ENCODE data around the gene PPP1R12B.
"Not testable (repeated sequence)": the region's sequence is repeated elsewhere in the genome, so short reads cannot be mapped to it uniquely, and the experiment has no call there.

Gene PPP1R12B

GRCh38 chr1:202516434-202516877 lies 168.0 kb downstream of the PPP1R12B start:
- FAIRE-seq (no peak), DNase-seq (ENCODE audit: insufficient read length, low spot score) (no peak)
- no peak for TF ChIP-seq POLR2A (IDR thresholded peaks at IDR 0.05; ENCODE audit: low read depth, low read length)

GRCh38 chr1:202517146-202517545 lies 168.6 kb downstream of the PPP1R12B start:
- not testable (repeated sequence) for DNase-seq (ENCODE audit: insufficient read length, low spot score); FAIRE-seq

GRCh38 chr1:202518180-202518579 lies 169.7 kb downstream of the PPP1R12B start:
- not testable (repeated sequence) for FAIRE-seq

GRCh38 chr1:202518905-202519304 lies 170.4 kb downstream of the PPP1R12B start:
- DNase-seq (ENCODE audit: insufficient read length, low spot score) = not testable (repeated sequence)
- FAIRE-seq = peak; percentile 72

More at GRCh38 chr1:202518180-202518579, 169.7 kb downstream of the PPP1R12B start:
- not testable (repeated sequence) for DNase-seq (ENCODE audit: insufficient read length, low spot score)

- peak; percentile 89 for FAIRE-seq
- not testable (repeated sequence) for DNase-seq (ENCODE audit: insufficient read length, low spot score)
Observed at GRCh38 chr1:202520129-202520856, 171.8 kb downstream of the PPP1R12B start.

- peak; percentile 41 for FAIRE-seq
- DNase-seq (ENCODE audit: insufficient read length, low spot score) = not testable (repeated sequence)
Observed at GRCh38 chr1:202520857-202521216, 172.3 kb downstream of the PPP1R12B start.

- DNase-seq (ENCODE audit: insufficient read length, low spot score) = not testable (repeated sequence)
- peak; percentile 78 for FAIRE-seq
Observed at GRCh38 chr1:202521484-202521883, 173.0 kb downstream of the PPP1R12B start.

- FAIRE-seq = no peak
- TF ChIP-seq POLR2A (IDR thresholded peaks at IDR 0.05; ENCODE audit: low read depth, low read length) = no peak
- DNase-seq (ENCODE audit: insufficient read length, low spot score) = no peak
Observed at GRCh38 chr1:202521886-202522285, 173.4 kb downstream of the PPP1R12B start.

- FAIRE-seq = peak; percentile 55
- not testable (repeated sequence) for DNase-seq (ENCODE audit: insufficient read length, low spot score)
Observed at GRCh38 chr1:202526056-202526455, 177.6 kb downstream of the PPP1R12B start.

GRCh38 chr1:202528096-202528722 lies 179.7 kb downstream of the PPP1R12B start:
- DNase-seq (ENCODE audit: insufficient read length, low spot score) = not testable (repeated sequence)
- peak; percentile 91 for FAIRE-seq

GRCh38 chr1:202530686-202531085 lies 182.2 kb downstream of the PPP1R12B start:
- FAIRE-seq = peak; percentile 84
- DNase-seq (ENCODE audit: insufficient read length, low spot score) = not testable (repeated sequence)

- FAIRE-seq = no peak
- no peak for DNase-seq (ENCODE audit: insufficient read length, low spot score)
- no peak for TF ChIP-seq POLR2A (IDR thresholded peaks at IDR 0.05; ENCODE audit: low read depth, low read length)
Observed at GRCh38 chr1:202531472-202531811, 182.9 kb downstream of the PPP1R12B start.

GRCh38 chr1:202531812-202532616 lies 183.5 kb downstream of the PPP1R12B start:
- DNase-seq (ENCODE audit: insufficient read length, low spot score) = not testable (repeated sequence)
- peak; percentile 87 for FAIRE-seq

- FAIRE-seq (peak; percentile 98), DNase-seq (ENCODE audit: insufficient read length, low spot score) (peak; percentile 8)
Observed at GRCh38 chr1:202539166-202539574, 190.7 kb downstream of the PPP1R12B start.

- not testable (repeated sequence) for FAIRE-seq; DNase-seq (ENCODE audit: insufficient read length, low spot score)
Observed at GRCh38 chr1:202539583-202539982, 191.1 kb downstream of the PPP1R12B start.
